ENCODE results near the gene HKDC1.

GRCh38 chr10:69230128-69230527 is 10.0 kb downstream of the HKDC1 start:
- TF ChIP-seq ZNF324 (tag by site-specific recombination; IDR thresholded peaks at IDR 0.05) (no peak), ZNF292 (tag by site-specific recombination; IDR thresholded peaks at IDR 0.05; ENCODE audit: borderline replicate concordance, low read depth) (no peak), ZBTB10 (tag by site-specific recombination; IDR thresholded peaks at IDR 0.05) (no peak), ZNF777 (tag by site-specific recombination; IDR thresholded peaks at IDR 0.05; ENCODE audit: borderline replicate concordance) (no peak), ZNF426 (tag by site-specific recombination; IDR thresholded peaks at IDR 0.05) (no peak), ZNF558 (tag by site-specific recombination; IDR thresholded peaks at IDR 0.05) (no peak), KLF17 (tag by site-specific recombination; IDR thresholded peaks at IDR 0.05) (no peak), BCL11A (tag by site-specific recombination; IDR thresholded peaks at IDR 0.05; ENCODE audit: low read depth) (no peak), PBX3 (CRISPR knock-in tag; IDR thresholded peaks at IDR 0.05) (no peak), ZNF529 (tag by site-specific recombination; IDR thresholded peaks at IDR 0.05; ENCODE audit: insufficient replicate concordance) (no peak), MYNN (tag by site-specific recombination; IDR thresholded peaks at IDR 0.05; ENCODE audit: borderline replicate concordance) (no peak), ZNF449 (tag by site-specific recombination; IDR thresholded peaks at IDR 0.05) (no peak)
- TF ChIP-seq, protein P1, sequence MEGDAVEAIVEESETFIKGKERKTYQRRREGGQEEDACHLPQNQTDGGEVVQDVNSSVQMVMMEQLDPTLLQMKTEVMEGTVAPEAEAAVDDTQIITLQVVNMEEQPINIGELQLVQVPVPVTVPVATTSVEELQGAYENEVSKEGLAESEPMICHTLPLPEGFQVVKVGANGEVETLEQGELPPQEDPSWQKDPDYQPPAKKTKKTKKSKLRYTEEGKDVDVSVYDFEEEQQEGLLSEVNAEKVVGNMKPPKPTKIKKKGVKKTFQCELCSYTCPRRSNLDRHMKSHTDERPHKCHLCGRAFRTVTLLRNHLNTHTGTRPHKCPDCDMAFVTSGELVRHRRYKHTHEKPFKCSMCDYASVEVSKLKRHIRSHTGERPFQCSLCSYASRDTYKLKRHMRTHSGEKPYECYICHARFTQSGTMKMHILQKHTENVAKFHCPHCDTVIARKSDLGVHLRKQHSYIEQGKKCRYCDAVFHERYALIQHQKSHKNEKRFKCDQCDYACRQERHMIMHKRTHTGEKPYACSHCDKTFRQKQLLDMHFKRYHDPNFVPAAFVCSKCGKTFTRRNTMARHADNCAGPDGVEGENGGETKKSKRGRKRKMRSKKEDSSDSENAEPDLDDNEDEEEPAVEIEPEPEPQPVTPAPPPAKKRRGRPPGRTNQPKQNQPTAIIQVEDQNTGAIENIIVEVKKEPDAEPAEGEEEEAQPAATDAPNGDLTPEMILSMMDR (tag by site-specific recombination; IDR thresholded peaks at IDR 0.05): no peak
